K562 treated with DMSO at 1 percent for 48 hours (cell line): ENCODE data around the gene CFAP300. TPM values are rescaled to one million over a fixed set of nuclear protein-coding genes. Genes with fewer than 3 reads are reported as not detected.

Experiments used
- total RNA-seq: library from RNA; unstranded; fragments of 300-600 nt; gene quantifications from 2 replicates; pipeline ENCODE4 v1.2.3, GENCODE V29; 2022; ENCODE audit warnings: low replicate concordance; ENCODE audit errors: extremely low read depth

CFAP300 gene
- total RNA-seq = not detected in 2 replicates

DNA sequence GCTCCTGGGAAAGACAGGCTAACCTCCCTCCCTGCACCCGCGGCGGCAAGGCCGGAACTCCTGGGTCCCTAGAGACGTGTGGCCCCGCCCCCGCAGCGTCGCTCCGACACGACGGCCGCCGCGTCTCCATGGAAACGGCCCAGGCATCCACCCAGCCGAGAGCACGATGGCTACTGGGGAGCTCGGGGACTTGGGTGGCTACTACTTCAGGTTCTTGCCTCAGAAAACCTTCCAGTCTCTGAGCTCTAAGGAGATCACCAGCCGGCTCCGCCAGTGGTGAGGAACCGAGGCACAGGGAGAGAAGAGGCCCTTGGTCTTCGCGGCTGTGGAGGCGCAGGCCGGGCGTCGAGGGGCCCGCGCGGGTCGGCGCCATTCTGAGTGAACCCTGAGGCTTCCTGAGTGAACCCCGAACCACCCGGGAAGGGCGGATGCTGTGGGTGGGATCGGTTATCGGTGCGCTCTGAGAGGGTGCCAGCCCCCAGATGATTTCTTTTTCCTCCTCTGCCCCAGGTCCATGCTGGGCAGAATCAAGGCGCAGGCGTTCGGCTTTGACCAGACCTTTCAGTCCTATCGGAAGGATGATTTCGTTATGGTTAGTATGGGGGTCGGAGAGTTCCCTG, at the start of gene CFAP300:
Gene CFAP300 (plus strand): TSS at position 133 of the 620 bp plus-strand sequence. CDS start 34 bp downstream, at position 167.

DNA sequence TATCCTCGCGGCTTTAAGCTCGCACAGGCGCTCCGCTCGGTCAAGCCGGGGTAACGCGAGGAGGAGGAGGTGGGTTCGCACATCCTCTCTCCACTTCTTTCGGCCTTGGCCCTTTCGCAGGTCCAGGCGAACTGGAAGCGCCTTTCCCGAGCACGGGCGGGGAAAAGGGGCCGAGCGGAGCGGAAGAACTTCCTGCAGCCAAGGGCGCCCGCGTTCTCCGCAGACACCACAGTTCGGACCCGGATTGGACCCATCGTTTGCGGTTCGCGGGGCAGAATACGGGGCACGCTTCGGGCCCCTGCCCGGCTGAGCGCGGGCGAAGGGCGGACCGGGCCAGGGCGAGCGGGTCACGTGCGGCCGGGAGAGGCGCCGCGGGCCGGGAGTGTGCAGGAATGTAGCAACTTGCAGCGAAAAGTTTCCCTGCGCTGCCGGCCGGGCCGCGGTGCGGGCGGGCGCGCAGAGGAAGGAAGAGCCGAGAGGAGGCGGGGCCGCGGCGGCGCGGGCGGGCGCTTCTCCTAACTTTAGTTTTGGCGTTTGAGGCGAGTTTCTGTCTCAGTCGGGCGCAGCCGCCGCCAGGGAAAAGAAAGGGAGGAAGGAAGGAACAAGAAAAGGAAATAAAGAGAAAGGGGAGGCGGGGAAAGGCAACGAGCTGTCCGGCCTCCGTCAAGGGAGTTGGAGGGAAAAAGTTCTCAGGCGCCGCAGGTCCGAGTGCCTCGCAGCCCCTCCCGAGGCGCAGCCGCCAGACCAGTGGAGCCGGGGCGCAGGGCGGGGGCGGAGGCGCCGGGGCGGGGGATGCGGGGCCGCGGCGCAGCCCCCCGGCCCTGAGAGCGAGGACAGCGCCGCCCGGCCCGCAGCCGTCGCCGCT, 62.9 kb downstream of the CFAP300 start, which contains the start of gene YAP1:
Gene YAP1 (plus strand): TSS at position 552 of the 865 bp plus-strand sequence. CDS start 402 bp downstream, outside the sequence.

Other genes starting within 250 kb of the CFAP300 start
- not detected in 2 replicates for gene CEP126, start 132.4 kb upstream of the CFAP300 start, total RNA-seq
- not detected in 2 replicates for gene ANGPTL5, start 130.9 kb upstream of the CFAP300 start, total RNA-seq
- not detected in 2 replicates for gene YAP1, start 63.0 kb downstream of the CFAP300 start, total RNA-seq